Thymus (tissue), 11 donors: ENCODE data around the gene PRTG. TPM values are rescaled to one million over a fixed set of nuclear protein-coding genes. Genes with fewer than 3 reads are reported as not detected.

Experiments
- DNase-seq, 9 donors: peaks; one replicate each; pipeline ENCODE4 v3.0.0-alpha.2; 2013; ENCODE audit warnings: low spot score in 9 of 9, low read depth in 6 of 9, missing footprints in 1 of 9
- H3K27ac ChIP-seq, 2 donors: one replicate each; pipeline ENCODE4 v1.5.1; 2013; ENCODE audit warnings: control low read depth in 1 of 2, low read depth in 1 of 2, low read length in 1 of 2, mild to moderate bottlenecking in 1 of 2, moderate library complexity in 1 of 2
- H3K27me3 ChIP-seq, 2 donors: one replicate each; pipeline ENCODE4 v1.5.1; 2013; ENCODE audit warnings: low read length in 1 of 2; ENCODE audit not compliant: control insufficient read depth in 2 of 2, insufficient read depth in 1 of 2
- H3K36me3 ChIP-seq, 2 donors: one replicate each; pipeline ENCODE4 v1.5.1; 2013; ENCODE audit warnings: low read length in 1 of 2, mild to moderate bottlenecking in 1 of 2, moderate library complexity in 1 of 2; ENCODE audit not compliant: control insufficient read depth in 2 of 2, insufficient read depth in 2 of 2
- H3K4me1 ChIP-seq, 2 donors: one replicate each; pipeline ENCODE4 v1.5.1; 2013; ENCODE audit warnings: low read length in 2 of 2; ENCODE audit not compliant: control insufficient read depth in 2 of 2, insufficient read depth in 2 of 2
- H3K4me3 ChIP-seq, 2 donors: one replicate each; pipeline ENCODE4 v1.5.1; 2013; ENCODE audit warnings: low read length in 2 of 2, control low read depth in 1 of 2, mild to moderate bottlenecking in 1 of 2
- H3K9me3 ChIP-seq, 2 donors: one replicate each; pipeline ENCODE4 v1.5.1; 2013; ENCODE audit warnings: low read length in 1 of 2, mild to moderate bottlenecking in 1 of 2; ENCODE audit not compliant: control insufficient read depth in 2 of 2, insufficient read depth in 1 of 2
- WGBS: extraction: QIAGEN DNeasy Blood & Tissue Kit; methylation state at CpG from one replicate; pipeline ENCODE4 v1.1.7; 2013; 5-methylcytosine and 5-hydroxymethylcytosine counted together
- polyA plus RNA-seq: library from polyadenylated mRNA; stranded (reverse); fragments of 200-250 nt; gene quantifications from one replicate; pipeline ENCODE4 v1.2.3, GENCODE V29; 2013
- total RNA-seq: library from RNA; stranded (reverse); fragments of 120-200 nt; gene quantifications from one replicate; pipeline ENCODE4 v1.2.4, GENCODE V29; 2013
- donor health status: healthy.

The PRTG gene
- total and polyA plus RNA-seq, 2 donors, result 0.16 to 0.99 TPM

DNA sequence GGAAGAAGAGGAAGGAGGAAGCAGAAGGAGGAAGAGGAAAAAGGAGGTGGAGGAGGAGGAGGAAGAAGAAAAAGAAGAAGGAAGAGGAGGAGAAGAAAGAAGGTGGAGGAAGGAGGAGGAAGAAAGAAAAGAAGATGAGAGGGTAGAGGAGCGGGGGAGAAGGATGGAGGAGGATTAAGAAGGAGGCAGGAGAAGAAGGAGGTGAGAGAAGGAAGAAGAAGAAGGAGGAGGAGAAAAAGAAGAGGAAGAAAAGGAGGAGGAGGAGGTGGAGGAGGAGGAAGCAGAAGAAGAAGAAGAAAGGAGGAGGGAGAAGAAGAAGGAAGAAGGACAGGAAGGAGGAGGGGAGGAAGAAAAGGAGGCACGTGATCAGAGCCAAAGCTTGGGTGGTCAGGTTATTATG is 37.3 kb upstream of the PRTG start:
- DNase-seq, result no peak
- H3K27me3 ChIP-seq, result no peaks in the 10 kb centered on the region
- no peaks in the 10 kb centered on the region for H3K9me3 ChIP-seq
- no peaks in the 10 kb centered on the region for H3K36me3 ChIP-seq
- no peak overlapping the region for H3K27ac ChIP-seq
- H3K4me1 ChIP-seq, result no peaks in the 10 kb centered on the region
- WGBS, result 49% methylated on average over 1 of the region's 2 CpGs
- H3K4me3 ChIP-seq, result no peak overlapping the region

DNA sequence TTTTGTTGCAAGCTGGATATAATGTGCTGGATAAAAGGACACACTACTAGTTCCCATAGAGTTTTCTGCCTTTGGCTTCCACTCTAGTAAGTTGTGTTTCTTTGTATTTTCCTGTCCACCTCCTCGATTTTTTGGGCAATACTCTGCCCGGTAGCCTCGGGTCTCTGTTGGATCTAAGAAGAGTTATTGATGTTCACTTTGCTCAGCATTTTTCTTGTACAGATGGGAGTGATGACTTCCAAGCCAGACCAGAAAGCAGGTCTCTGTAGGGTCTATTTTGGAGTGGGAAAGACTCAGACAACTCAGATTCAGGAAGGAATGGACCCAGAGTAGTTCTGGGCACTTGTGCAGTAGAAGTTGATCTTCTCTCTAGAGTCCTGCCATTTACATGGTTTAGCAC is 36.0 kb upstream of the PRTG start:
- H3K36me3 ChIP-seq, result no peaks in the 10 kb centered on the region
- no peaks in the 10 kb centered on the region for H3K9me3 ChIP-seq
- no peak overlapping the region for H3K4me3 ChIP-seq
- no peak overlapping the region for H3K27ac ChIP-seq
- H3K27me3 ChIP-seq, result no peaks in the 10 kb centered on the region
- WGBS, result 94% methylated on average over 3 of the region's 3 CpGs
- DNase-seq, result no peak
- H3K4me1 ChIP-seq, result no peaks in the 10 kb centered on the region

DNA sequence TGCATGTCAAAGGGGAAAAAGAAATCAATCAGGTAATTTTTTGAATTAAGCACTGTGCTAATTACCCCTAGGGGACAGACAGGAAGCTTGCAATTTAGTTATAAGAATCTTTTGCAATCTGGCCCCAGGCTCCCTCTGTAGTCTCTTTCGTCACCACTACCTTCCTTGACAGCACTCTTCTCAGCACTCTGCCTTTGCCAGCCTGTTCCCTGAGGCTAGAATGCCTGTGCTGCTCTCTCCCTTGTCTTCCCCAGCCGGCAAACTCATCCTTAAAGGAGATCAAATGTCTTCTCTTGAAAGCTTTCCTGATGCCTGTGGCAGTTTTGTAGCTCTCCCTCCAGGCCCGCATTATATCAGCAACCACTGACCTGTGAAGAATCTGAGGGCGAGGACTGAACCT is 32.4 kb upstream of the PRTG start:
- Histone ChIP-seq H3K27me3 (no peaks in the 10 kb centered on the region), H3K27ac (no peak overlapping the region), H3K4me1 (no peaks in the 10 kb centered on the region), H3K4me3 (no peak overlapping the region), H3K36me3 (no peaks in the 10 kb centered on the region), H3K9me3 (no peaks in the 10 kb centered on the region)
- WGBS, result 89% methylated on average over 4 of the region's 4 CpGs
- no peak for DNase-seq

DNA sequence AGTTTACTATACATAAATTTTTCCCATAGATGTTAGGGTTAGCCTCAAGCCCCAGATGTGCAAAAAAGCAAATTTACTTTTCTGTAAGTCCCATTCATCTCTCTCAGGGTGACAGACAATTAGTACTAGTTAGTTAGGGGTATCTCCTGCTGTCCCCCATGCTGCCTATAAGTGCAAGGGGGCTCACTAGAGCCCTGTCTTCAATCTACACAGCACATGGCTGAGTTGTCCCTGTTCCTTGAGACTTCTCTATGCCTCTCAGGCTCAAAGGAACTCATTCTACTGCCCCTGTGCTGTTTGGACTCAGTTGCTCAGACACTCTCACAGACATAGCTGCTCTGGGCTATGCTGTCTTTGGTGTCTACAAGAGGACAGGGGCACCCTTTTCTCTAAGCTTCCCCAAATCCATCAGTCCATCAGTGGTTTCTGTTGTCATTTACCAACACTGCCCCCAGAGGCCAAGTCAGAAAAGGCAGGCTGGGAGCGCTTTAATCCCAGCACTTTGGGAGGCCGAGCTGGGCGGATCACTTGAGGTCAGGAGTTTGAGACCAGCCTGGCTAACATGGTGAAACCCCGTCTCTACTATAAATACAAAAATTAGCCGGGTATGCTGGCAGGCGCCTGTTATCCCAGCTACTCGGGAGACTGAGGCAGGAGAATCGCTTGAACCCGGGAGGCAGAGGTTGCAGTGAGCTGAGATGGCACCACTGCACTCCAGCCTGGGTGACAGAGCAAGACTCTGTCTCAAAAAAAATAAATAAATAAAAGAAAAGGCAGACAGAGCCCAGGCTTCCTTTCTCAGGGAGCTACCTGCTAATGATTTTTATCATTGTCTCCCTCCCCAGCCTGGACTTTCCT is 31.4 kb upstream of the PRTG start:
- H3K27ac ChIP-seq, result no peak overlapping the region
- H3K9me3 ChIP-seq, result no peaks in the 10 kb centered on the region
- peak in 6 of 9 donors; percentile 15 to 50 (median 18) for DNase-seq
- no peaks in the 10 kb centered on the region for H3K27me3 ChIP-seq
- 77% methylated on average over 9 of the region's 9 CpGs for WGBS
- no peaks in the 10 kb centered on the region for H3K36me3 ChIP-seq
- H3K4me1 ChIP-seq, result no peaks in the 10 kb centered on the region
- no peak overlapping the region for H3K4me3 ChIP-seq

DNA sequence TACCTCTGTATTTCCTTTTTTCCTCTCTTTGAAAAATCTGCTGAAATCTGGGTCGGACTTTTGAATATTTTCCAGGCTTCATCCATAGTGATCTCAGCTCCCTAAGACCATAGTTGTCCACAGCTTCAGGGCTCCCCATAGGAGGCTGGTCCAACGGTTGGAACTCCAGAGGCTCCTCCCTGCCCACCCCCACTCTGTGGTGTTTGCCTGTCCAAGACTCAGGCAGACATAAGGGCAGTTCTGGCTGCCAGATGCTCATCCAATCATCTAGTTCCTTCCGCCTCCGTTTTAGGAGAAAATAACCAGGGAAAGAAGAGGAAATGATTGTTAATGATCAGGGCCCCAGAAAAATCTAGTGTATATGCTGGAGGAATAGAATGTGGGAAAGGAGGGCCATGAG is 27.9 kb upstream of the PRTG start:
- no peak overlapping the region for H3K27ac ChIP-seq
- no peak for DNase-seq
- WGBS, result 86% methylated on average over 4 of the region's 4 CpGs
- H3K27me3 ChIP-seq, result no peaks in the 10 kb centered on the region
- no peak overlapping the region for H3K4me3 ChIP-seq
- H3K36me3 ChIP-seq, result no peaks in the 10 kb centered on the region
- no peaks in the 10 kb centered on the region for H3K9me3 ChIP-seq
- no peaks in the 10 kb centered on the region for H3K4me1 ChIP-seq

DNA sequence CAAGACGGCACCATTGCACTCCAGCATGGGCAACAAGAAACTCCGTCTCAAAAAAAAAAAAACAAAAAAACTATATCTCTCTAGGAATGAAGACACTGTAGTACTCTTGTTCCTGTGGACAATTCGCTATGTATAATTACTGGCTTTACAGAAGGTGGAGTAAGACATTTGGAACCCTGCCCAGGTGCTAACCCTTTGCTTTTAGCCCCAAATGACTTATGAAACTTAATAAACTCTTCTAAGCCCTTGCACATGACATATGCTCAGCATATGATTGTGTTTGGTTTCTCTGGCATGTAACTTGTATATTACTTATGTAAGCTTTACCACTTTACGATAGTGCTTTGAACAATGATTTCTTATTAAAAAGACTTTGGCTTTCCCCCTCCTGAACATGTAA is 27.3 kb upstream of the PRTG start:
- WGBS, result 81% methylated on average over 4 of the region's 4 CpGs
- H3K27ac ChIP-seq, result no peak overlapping the region
- no peaks in the 10 kb centered on the region for H3K36me3 ChIP-seq
- no peak overlapping the region for H3K4me3 ChIP-seq
- DNase-seq, result no peak
- H3K4me1 ChIP-seq, result no peaks in the 10 kb centered on the region
- no peaks in the 10 kb centered on the region for H3K27me3 ChIP-seq
- no peaks in the 10 kb centered on the region for H3K9me3 ChIP-seq

DNA sequence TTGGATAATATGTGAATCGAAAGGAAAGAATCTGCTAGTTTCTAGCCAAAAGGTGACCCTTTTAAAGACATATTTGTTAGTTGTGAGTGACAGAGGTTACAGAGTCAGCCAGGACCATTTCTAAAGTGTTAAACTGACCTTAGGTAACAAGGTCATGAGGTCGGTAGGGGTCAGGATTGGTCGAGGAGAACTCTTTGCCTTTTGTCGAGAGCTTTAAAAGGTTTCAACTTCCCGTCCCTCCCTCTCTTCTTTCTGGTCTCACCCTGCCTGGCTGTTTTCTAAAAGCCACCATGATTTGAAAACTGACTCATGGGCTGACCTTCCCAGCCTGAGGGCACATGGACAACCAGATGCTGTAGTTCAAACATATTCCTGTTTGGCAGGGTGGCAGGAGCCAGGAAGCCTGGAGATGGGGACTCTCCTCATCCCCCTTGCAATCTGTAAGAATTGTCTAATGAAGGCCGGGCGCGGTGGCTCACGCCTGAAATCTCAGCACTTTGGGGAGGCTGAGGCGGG is 25.8 kb upstream of the PRTG start:
- no peak overlapping the region for H3K4me3 ChIP-seq
- no peaks in the 10 kb centered on the region for H3K27me3 ChIP-seq
- no peak overlapping the region for H3K27ac ChIP-seq
- H3K9me3 ChIP-seq, result no peaks in the 10 kb centered on the region
- H3K4me1 ChIP-seq, result no peaks in the 10 kb centered on the region
- no peak for DNase-seq
- H3K36me3 ChIP-seq, result no peaks in the 10 kb centered on the region
- WGBS, result 94% methylated on average over 10 of the region's 10 CpGs

DNA sequence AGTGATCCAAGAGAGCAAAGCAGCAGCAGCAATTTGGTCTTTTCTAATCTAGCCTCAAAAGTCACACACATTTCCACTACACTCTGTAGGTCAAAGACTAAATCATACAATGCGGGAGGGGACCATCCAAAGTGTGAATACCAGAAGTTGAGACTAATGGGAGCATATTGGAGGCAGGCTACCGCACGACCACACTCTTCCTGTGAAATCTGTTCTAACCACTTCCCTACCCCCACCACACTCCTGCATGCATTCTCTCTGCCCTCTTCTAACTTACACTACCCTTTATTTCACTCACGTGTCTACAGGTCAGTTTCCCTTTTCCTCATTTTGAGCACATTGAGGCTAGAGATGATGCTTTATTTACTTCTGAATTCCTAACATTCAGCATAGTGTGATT is 23.7 kb upstream of the PRTG start:
- Histone ChIP-seq H3K27ac (no peak overlapping the region), H3K4me3 (no peak overlapping the region), H3K27me3 (no peaks in the 10 kb centered on the region), H3K9me3 (no peaks in the 10 kb centered on the region), H3K4me1 (no peaks in the 10 kb centered on the region), H3K36me3 (no peaks in the 10 kb centered on the region)
- no peak for DNase-seq
- 30% methylated on average over 4 of the region's 4 CpGs for WGBS

DNA sequence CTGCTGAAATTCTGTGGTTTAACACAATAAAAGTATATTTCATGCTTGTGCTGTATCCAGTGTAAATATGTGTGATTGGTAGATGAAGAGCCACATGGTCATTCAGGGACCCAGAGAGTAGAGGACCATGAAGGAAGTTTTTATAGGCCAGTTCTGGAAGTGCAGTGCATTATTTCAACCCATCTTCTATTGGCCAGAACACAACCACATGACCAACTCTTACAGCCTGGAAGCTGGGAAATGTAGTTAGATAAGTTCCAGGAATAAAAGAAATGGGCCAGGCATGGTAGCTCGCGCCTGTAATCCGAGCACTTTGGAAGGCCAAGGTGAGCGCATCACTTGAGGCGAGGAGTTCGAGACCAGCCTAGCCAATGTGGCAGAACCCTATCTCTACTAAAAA is 21.4 kb upstream of the PRTG start:
- Histone ChIP-seq H3K27me3 (no peaks in the 10 kb centered on the region), H3K4me1 (no peaks in the 10 kb centered on the region), H3K9me3 (no peaks in the 10 kb centered on the region), H3K36me3 (no peaks in the 10 kb centered on the region), H3K4me3 (no peak overlapping the region), H3K27ac (no peak overlapping the region)
- no peak for DNase-seq
- WGBS, result 99% methylated on average over 6 of the region's 6 CpGs
